ENCODE results near the gene C7orf57.

GRCh38 chr7:48049850-48050249 is 14.5 kb downstream of the C7orf57 start:
- TF ChIP-seq POLR2AphosphoS5 (IDR thresholded peaks at IDR 0.05; ENCODE audit: insufficient read depth, low read depth, low read length) (no peak), CTCF (IDR thresholded peaks at IDR 0.05; ENCODE audit: extremely low read depth in 1 of 2, insufficient read depth in 1 of 2, low read depth in 1 of 2, low read length in 2 of 2) (no peak)
